Stimulated activated CD4-positive, alpha-beta T cell treated with anti-CD3 and anti-CD28 coated beads, TNF-alpha, amount 100 ng/mL, for 24 hours (primary cell): ENCODE measurements around the gene TECTB.

ENCODE experiments used
- DNase-seq, 3 experiments: peaks; one replicate each; pipeline ENCODE4 v3.0.0-alpha.2; 2020; ENCODE audit warnings: low read depth in 3 of 3

Gene TECTB

DNA sequence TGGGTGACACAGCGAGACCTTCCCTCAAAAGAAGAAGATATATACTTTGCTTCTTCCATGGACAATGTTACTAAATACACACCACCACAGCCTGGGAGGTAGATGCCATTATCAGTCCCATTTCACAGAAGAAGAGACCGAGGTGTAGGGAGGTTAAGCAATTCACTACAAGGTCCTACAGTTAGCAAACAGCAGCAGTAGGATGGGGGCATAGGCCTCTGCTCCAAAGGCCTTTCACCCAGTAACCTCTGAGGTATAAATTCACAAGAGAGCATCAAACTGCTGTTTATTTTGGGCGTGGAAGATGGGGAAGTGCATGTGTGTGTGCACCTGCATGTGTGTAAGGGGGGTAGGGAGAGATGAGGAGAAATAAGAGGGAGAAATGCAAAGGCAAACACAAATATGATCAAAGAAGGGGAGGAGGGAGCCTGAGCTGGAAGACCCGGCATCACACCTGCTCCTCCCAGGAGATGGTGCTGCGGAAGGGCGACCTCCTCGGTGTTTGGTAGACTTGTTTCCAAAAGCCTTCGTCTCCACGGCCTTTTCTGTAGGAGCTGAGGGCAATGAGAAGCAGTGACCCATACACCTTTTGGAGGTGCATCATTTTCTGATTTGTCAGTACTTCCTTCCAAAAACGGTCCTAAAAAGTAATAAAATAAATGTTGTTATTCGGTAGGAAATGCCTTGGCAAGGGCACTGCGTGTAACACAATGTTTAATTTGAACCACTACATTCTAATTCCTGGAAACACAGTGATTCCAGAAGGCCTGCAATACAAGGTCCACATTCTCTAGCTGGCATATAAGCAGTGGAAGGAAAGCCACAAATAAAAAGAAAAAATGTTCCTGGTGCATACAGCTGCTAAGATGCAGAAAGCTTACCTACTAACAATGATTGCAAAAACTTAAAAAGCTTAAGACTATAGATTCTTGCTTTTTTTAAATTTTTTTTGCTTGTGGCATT, 64.8 kb downstream of the TECTB start:
- DNase-seq = no peak

- DNase-seq = no peak
Observed at GRCh38 chr10:112348759-112349158, 65.6 kb downstream of the TECTB start.

DNA sequence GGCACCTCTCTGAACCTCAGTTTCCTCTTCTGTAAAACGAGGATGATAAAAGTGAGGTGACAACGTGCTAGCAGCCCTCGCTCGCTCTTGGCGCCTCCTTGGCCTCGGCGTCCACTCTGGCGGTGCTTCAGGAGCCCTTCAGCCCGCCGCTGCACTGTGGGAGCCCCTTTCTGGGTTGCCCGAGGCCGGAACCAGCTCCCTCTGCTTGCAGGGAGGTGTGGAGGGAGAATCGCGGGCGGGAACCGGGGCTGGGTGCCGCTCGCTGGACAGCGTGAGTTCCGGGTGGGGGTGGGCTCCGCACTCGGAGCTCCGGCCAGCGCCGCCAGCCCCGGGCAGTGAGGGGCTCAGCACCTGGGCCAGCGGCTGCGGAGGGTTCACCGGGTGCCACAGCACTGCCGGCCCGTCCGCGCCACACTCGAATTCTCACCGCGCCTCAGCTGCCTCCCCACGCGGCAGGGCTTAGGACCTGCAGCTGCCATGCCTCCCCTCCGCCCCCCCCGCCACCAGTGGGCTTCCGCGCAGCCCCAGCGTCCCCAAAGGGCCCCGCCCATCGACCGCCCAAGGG, 66.4 kb downstream of the TECTB start:
- no peak for DNase-seq

DNA sequence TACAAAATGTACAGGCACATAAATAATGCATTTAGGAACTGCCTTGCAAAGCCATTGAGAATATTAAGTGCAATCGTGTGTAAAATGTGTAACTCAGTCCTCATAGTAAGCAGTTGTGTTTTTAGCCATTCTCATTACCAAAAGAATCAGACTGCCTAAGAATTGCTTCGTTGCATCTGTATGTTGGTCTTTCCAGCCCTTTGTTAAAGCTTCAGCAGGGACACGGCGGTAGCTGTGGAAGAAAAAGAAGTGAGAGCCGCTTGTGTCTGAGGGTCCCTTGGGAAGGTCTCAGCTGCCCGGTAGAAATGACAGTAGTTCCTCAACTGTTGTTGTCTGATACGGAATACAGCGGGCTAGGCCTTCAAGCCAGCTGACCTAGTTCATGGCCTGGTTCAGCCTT, 67.9 kb downstream of the TECTB start:
- DNase-seq = no peak

GRCh38 chr10:112352044-112352443, 68.8 kb downstream of the TECTB start:
- DNase-seq = no peak

DNA sequence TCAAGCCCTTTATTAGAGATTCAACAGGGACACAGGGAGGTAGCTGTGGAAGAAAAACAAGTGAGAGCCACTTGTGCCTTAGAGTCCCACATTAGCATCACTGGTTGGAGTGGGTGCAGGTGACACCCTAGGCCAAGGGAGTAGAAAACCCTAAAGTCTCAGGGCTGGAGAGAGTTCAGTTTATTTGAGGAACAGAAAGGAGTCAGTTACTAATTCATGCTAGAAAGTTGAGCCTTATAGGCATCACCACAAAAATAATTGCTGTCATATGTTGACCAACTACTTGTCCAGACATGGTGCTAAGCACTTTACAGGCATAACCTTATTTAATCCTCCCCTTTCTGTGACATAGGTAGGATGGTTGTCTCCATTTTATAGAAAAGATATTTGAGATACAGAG, 69.8 kb downstream of the TECTB start:
- no peak for DNase-seq
